Measurements from ENCODE around the gene C9orf85. TPM values are rescaled to one million over a fixed set of nuclear protein-coding genes. Genes with fewer than 3 reads are reported as not detected.
"Not testable (repeated sequence)": the region's sequence is repeated elsewhere in the genome, so short reads cannot be mapped to it uniquely, and the experiment has no call there.

Gene C9orf85, protein sequence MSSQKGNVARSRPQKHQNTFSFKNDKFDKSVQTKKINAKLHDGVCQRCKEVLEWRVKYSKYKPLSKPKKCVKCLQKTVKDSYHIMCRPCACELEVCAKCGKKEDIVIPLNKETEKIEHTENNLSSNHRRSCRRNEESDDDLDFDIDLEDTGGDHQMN
- total RNA-seq (2014; rRNA removed; shearing (Covaris generic)), result 28.2 and 30.5 TPM in 2 replicates
- polyA plus RNA-seq (2014; cell fraction: nucleus; rRNA removed), result 7.1 and 7.3 TPM in 2 replicates

GRCh38 chr9:71911061-71911907 is at the start of gene C9orf85, which contains the start of gene ABHD17B:
C9orf85 (plus strand) TSS chr9:71911639; CDS start chr9:71911735, 96 bp downstream.
ABHD17B (minus strand) TSS chr9:71911193; CDS start chr9:71875080, 36,113 bp downstream.
- peak; percentile 100 for DNase-seq (ENCODE audit: extremely low read depth, low read depth)

DNA sequence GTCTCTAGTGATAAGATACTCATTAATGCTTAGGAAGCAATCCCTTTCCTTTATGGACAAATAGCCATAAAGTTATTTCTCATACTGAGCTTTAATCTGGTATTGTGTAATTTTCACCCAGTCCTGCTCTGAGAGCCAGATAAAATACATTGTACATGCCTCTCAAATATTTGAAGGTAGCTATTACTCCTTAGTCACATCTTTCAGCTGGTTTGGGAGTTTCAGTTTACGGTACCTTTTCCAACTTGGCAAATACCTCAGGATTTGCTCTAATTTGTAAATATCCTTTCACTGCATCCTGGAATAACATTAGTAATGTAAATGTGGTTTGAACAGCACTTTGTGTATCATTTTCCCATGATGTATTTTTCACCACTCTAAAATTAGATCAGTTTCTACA is 47.8 kb upstream of the C9orf85 start:
- DNase-seq (ENCODE audit: extremely low read depth, low read depth), result no peak

DNA sequence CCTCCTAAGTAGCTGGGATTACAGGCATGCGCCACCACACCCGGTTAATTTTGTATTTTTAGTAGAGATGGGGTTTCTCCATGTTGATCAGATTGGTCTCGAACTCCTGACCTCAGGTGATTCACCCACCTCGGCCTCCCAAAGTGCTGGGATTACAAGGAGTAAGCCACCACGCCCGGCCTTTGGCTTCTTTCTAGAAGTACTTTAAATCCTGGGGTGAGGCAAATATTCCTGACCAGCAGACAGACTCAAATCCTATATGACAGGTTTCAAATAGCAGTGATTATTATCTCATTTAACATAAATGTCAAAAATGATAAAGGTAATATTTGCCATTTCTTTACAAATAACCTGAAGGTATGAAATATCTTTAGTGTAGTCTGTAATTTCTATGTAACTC is 36.1 kb upstream of the C9orf85 start:
- DNase-seq (ENCODE audit: extremely low read depth, low read depth), result no peak

GRCh38 chr9:71876106-71876505 is 35.3 kb upstream of the C9orf85 start:
- DNase-seq (ENCODE audit: extremely low read depth, low read depth), result no peak

DNA sequence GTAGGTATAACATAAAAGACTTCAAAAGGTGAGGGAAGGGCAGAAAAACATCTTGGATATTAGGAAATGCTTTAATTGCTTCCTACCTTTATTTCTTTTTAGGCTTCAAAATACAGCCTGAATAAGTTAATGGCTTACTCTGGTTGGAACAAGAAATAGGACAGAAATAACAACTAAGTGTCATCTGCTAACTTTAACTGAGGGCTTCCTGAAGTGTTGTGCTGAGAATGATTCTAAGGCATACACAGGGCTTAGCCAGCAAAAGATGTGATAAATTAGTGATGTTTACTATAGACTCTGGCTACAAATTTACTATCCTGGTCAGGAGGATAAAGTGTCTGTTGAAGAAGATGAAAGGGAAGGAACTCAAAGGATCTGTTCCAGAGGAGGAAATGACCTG is 34.6 kb upstream of the C9orf85 start:
- DNase-seq (ENCODE audit: extremely low read depth, low read depth), result no peak

GRCh38 chr9:71878327-71879274 is 32.8 kb upstream of the C9orf85 start:
- DNase-seq (ENCODE audit: extremely low read depth, low read depth), result no peak

- no peak for DNase-seq (ENCODE audit: extremely low read depth, low read depth)
These were observed 31.7 kb upstream of the C9orf85 start for GRCh38 chr9:71879644-71880174.

DNA sequence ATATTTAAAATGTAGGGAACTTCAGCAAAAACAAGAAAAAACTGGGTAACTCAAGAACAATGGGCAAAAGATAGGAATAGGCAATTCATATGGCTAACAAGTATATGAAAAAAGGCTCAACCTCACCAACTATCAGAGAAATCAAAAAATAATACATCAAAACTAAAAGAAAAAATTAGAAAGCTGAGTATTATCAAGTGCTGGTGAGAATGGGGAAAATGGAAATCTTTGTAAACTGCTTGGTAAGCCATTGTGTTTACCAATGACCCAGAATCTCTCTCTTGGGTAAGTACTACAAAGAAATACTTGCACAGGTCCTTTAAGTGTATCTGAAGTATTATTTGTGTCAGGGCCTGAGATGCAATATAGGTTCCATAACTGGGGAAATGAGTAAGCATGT is 27.4 kb upstream of the C9orf85 start:
- no peak for DNase-seq (ENCODE audit: extremely low read depth, low read depth)

GRCh38 chr9:71885467-71885866 is 26.0 kb upstream of the C9orf85 start:
- no peak for DNase-seq (ENCODE audit: extremely low read depth, low read depth)

- DNase-seq (ENCODE audit: extremely low read depth, low read depth), result no peak
These were observed 25.4 kb upstream of the C9orf85 start for GRCh38 chr9:71886015-71886414.

DNA sequence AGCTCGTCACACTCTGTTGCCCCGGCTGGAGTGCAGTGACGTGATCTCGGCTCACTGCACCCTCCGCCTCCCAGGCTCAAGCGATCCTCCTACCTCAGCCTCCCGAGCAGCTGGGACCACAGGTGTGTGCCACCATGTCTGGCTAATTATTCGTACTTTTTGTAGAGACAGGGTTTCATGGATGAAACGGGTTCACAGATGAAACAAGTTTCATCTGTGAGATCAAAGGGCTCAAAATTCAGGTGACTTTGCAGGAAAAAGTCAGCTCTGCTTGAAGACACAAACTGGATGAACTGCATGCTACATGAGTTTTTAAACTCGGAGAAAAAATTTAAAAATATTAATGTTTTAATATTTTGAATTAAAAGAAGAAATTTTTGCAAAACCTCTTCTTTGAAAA is 24.9 kb upstream of the C9orf85 start:
- DNase-seq (ENCODE audit: extremely low read depth, low read depth), result no peak

GRCh38 chr9:71887362-71887761 is 24.1 kb upstream of the C9orf85 start:
- DNase-seq (ENCODE audit: extremely low read depth, low read depth), result no peak

GRCh38 chr9:71890042-71890679 is 21.3 kb upstream of the C9orf85 start:
- DNase-seq (ENCODE audit: extremely low read depth, low read depth), result no peak

DNA sequence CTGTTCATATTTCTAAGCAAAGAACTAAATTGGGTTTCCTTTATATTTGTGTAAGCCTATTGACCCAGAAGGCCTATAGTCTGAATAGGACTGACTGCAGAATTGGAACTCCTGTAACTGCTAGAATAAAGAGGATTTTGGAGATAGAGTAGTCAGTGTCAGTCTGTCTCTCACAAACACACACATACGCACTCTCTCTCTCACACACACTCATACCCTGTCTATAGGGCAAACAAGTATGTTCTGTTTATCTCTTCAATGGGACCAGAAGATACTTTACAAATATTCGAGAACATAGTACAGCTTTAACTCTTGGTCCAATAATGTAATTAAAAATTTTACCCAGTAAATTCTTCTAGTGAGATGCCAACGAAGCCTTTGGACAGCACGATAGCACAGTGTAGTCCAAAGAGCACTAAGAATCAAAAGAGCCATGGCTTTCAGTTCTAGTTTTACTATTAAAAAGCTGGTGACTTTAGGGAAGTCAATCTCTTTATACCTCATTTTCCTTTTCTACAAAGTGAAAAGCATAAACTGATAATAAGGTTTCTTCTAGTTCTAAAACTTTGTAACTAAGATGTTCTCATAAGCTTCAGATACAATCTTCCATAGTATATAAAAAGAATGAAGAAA is 19.8 kb upstream of the C9orf85 start:
- no peak for DNase-seq (ENCODE audit: extremely low read depth, low read depth)

- no peak for DNase-seq (ENCODE audit: extremely low read depth, low read depth)
These were observed 16.3 kb upstream of the C9orf85 start for GRCh38 chr9:71895117-71895516.

DNA sequence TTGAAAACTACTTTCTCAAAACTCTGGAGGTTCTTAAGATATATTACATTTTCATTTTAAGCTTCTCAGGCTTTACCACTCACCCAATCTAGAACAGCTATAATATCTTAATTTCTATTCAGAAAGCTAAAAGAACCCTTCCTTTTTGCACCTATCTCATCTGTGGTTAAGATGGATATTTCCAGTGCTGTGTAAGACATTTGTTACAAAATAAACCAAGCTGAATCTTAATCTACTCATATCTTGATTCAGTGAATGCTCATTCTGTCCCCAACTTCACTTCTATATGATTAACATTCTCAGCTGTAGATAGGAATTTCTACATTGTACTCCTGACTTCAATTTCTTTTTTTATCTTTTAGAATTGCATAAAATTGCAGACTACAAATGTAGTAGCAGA is 15.5 kb upstream of the C9orf85 start:
- no peak for DNase-seq (ENCODE audit: extremely low read depth, low read depth)

- no peak for DNase-seq (ENCODE audit: extremely low read depth, low read depth)
These were observed 14.7 kb upstream of the C9orf85 start for GRCh38 chr9:71896761-71897160.

GRCh38 chr9:71897577-71897976 is 13.9 kb upstream of the C9orf85 start:
- no peak for DNase-seq (ENCODE audit: extremely low read depth, low read depth)

DNA sequence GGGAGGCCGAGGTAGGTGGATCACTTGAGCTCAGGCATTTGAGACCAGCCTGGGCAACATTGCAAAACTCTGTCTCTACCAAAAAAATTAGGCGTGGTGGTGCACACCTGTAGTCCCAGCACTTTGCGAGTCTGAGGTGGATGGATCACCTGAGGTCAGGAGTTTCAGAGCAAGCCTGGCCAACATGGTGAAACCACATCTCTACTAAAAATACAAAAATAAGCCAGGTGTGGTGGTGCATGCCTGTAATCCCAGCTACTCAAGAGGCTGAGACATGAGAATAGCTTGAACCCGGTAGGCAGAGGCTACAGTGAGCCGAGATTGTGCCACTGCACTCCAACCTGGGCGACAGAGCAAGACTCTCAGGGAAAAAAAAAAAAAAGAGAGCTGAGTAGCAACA is 12.7 kb upstream of the C9orf85 start:
- not testable (repeated sequence) for DNase-seq (ENCODE audit: extremely low read depth, low read depth)

Measured in NCI-H460 (cell line).